K562 (cell line): Measurements from ENCODE around the gene MB21D2. TPM values are rescaled to one million over a fixed set of nuclear protein-coding genes. Genes with fewer than 3 reads are reported as not detected.

Experiments used
- ATAC-seq: fragments of 200-7000 bp; cut with Tn5 transposase; 3 replicates; pipeline ENCODE4 v1.9.1; 2020; ENCODE audit warnings: moderate library complexity
- BruUV-seq: library from RNA; stranded (reverse); fragments of 400-500 nt; replicated peaks from 2 replicates; lab custom pipeline; 2021; lab: Mats Ljungman, UMichigan
- CTCF ChIA-PET: fragments of 300-600 bp; formaldehyde crosslinking; extraction: SDS; loops from one replicate; lab custom pipeline; 2021; ENCODE audit warnings: low intra/inter-chr PET ratio; lab: Yijun Ruan, JAX
- POLR2A ChIA-PET: fragments of 300-600, 350-650 bp; sonication (Branson Sonifier 250); formaldehyde crosslinking; extraction: SDS; loops from one replicate; lab custom pipeline; 2021; ENCODE audit warnings: antibody characterized with exemption, inconsistent platforms; lab: Yijun Ruan, JAX
- DNase-seq, 4 experiments: peaks; one replicate each; pipeline versions ENCODE4 v3.0.0 to v3.0.0-alpha.2; 2011 to 2018; ENCODE audit warnings: low spot score in 3 of 4, mixed read lengths in 3 of 4; ENCODE audit errors: extremely low read depth in 1 of 4
- FAIRE-seq: peaks from 2 replicates; lab custom pipeline; 2011; peaks lifted over from hg19 to GRCh38; lab: Jason Lieb, UNC
- H2AFZ ChIP-seq: 2 replicates; pipeline ENCODE4 v1.6.0; 2011; ENCODE audit warnings: low read depth, low read length, control low read depth, inconsistent platforms
- H3K27ac ChIP-seq: fragments of 200-600 bp; 3 replicates; pipeline ENCODE4 v1.8.0; 2011; ENCODE audit warnings: low read depth, mild to moderate bottlenecking, control low read depth, inconsistent platforms, low read length, moderate library complexity, mixed read lengths; ENCODE audit errors: extremely low read depth
- H3K27me3 ChIP-seq, 2 experiments: fragments of 300-600 bp in 1 of 2; 2 replicates in 1 of 2; 3 replicates in 1 of 2; pipeline versions ENCODE4 v1.6.0 to v1.8.0; 2011; ENCODE audit warnings: inconsistent platforms in 2 of 2, low read length in 2 of 2, mild to moderate bottlenecking in 1 of 2, mixed read lengths in 1 of 2, moderate library complexity in 1 of 2; ENCODE audit not compliant: control insufficient read depth in 2 of 2, insufficient read depth in 2 of 2
- H3K36me3 ChIP-seq: fragments of 300-600 bp; 3 replicates; pipeline ENCODE4 v1.8.0; 2011; ENCODE audit warnings: mild to moderate bottlenecking, low read length, inconsistent platforms; ENCODE audit not compliant: control insufficient read depth, insufficient read depth
- H3K4me1 ChIP-seq, 2 experiments: fragments of 200-600 bp in 1 of 2; replicated peaks in 1 of 2; 2 replicates in 1 of 2; 3 replicates in 1 of 2; pipeline versions ENCODE4 v1.5.1 to v1.8.0; 2011; ENCODE audit warnings: inconsistent platforms in 2 of 2, low read length in 2 of 2, mild to moderate bottlenecking in 1 of 2, mixed read lengths in 1 of 2, moderate library complexity in 1 of 2; ENCODE audit not compliant: control insufficient read depth in 2 of 2, insufficient read depth in 2 of 2
- H3K4me2 ChIP-seq: 2 replicates; pipeline ENCODE4 v1.6.1; 2011; ENCODE audit warnings: low read length, control low read depth, inconsistent platforms, mixed read lengths; ENCODE audit not compliant: insufficient read depth
- H3K4me3 ChIP-seq: fragments of 200-600 bp; sonication (generic), shearing (Covaris generic); 2 replicates; pipeline ENCODE4 v1.5.1; 2016; ENCODE audit warnings: control low read depth, inconsistent platforms
- H3K79me2 ChIP-seq: fragments of 200-600 bp; 3 replicates; pipeline ENCODE4 v1.8.0; 2011; ENCODE audit warnings: low read length, inconsistent platforms; ENCODE audit not compliant: control insufficient read depth, insufficient read depth
- H3K9ac ChIP-seq, 2 experiments: 2 replicates each; pipeline versions ENCODE4 v1.6.0 to v1.6.1; 2011; ENCODE audit warnings: low read depth in 2 of 2, low read length in 2 of 2, control low read depth in 1 of 2, inconsistent platforms in 1 of 2, mild to moderate bottlenecking in 1 of 2, mixed read lengths in 1 of 2; ENCODE audit not compliant: insufficient read depth in 1 of 2
- H3K9me1 ChIP-seq: one replicate; pipeline ENCODE4 v1.6.0; 2011; ENCODE audit warnings: inconsistent platforms, mild to moderate bottlenecking, low read length, moderate library complexity; ENCODE audit not compliant: control insufficient read depth, insufficient read depth
- H3K9me3 ChIP-seq: replicated peaks from 2 replicates; pipeline ENCODE4 v1.5.1; 2011; ENCODE audit warnings: low read depth, low read length, inconsistent platforms; ENCODE audit not compliant: control insufficient read depth, insufficient read depth
- H4K20me1 ChIP-seq: replicated peaks from 2 replicates; pipeline ENCODE4 v1.6.1; 2011; ENCODE audit warnings: low read length, inconsistent platforms, mixed read lengths; ENCODE audit not compliant: control insufficient read depth, insufficient read depth
- BHLHE40 ChIP-seq: IDR thresholded peaks from 2 replicates; pipeline ENCODE4 v1.6.1; 2011; ENCODE audit warnings: low read length, improper control_type of control experiment
- CCNT2 ChIP-seq: IDR thresholded peaks from 2 replicates; pipeline ENCODE4 v1.6.1; 2011; ENCODE audit warnings: borderline replicate concordance, low read depth, mild to moderate bottlenecking, moderate library complexity, mixed read lengths, low read length; ENCODE audit not compliant: insufficient read length; ENCODE audit errors: extremely low read depth
- FOSL1 ChIP-seq: fragments of 200-800 bp; sonication (Bioruptor generic); conservative IDR thresholded peaks from 2 replicates; pipeline ENCODE4 v1.6.1; 2016; ENCODE audit warnings: missing genetic modification characterization, missing compliant biosample characterization
- GMEB1 ChIP-seq: fragments of 250-450 bp; sonication (Bioruptor Pico); IDR thresholded peaks from 2 replicates; pipeline ENCODE4 v1.4.0; 2020; ENCODE audit warnings: mild to moderate bottlenecking
- KAT7 ChIP-seq: sonication (generic); formaldehyde crosslinking; IDR thresholded peaks from 2 replicates; pipeline ENCODE4 v1.8.0; 2022; ENCODE audit warnings: missing genetic modification reagents, mild to moderate bottlenecking, borderline replicate concordance
- KHSRP ChIP-seq: fragments of 450-650 bp; IDR thresholded peaks from 2 replicates; pipeline ENCODE4 v1.6.1; 2017
- MAZ ChIP-seq, 2 experiments: fragments of 450-650 bp in 1 of 2; sonication (generic) in 1 of 2; formaldehyde crosslinking; IDR thresholded peaks in 1 of 2; conservative IDR thresholded peaks in 1 of 2; 2 replicates each; pipeline versions ENCODE4 v1.4.0 to v1.5.0; 2020; ENCODE audit warnings: mild to moderate bottlenecking in 1 of 2, missing genetic modification reagents in 1 of 2
- NCOA6 ChIP-seq: fragments of 450-650 bp; IDR thresholded peaks from 2 replicates; pipeline ENCODE4 v1.6.1; 2017; ENCODE audit warnings: mild to moderate bottlenecking
- NFE2L1 ChIP-seq: fragments of 450-650 bp; IDR thresholded peaks from 2 replicates; pipeline ENCODE4 v1.6.1; 2016; ENCODE audit warnings: missing genetic modification characterization, low read depth, mild to moderate bottlenecking, missing compliant biosample characterization, moderate library complexity, borderline replicate concordance
- RNF219 ChIP-seq: fragments of 250-450 bp; sonication (Bioruptor Pico); IDR thresholded peaks from 2 replicates; pipeline ENCODE4 v1.5.0; 2022; ENCODE audit warnings: mild to moderate bottlenecking
- WHSC1 ChIP-seq: IDR thresholded peaks from one replicate; pipeline ENCODE4 v1.6.1; 2012; ENCODE audit warnings: low read length, control low read depth, inconsistent platforms
- WGBS: fragments of 100-300 bp; shearing (Covaris generic); methylation state at CpG from one replicate; pipeline ENCODE4 v1.1.6; 2016; ENCODE audit warnings: low coverage, mixed read lengths; ENCODE audit not compliant: insufficient coverage; ENCODE audit errors: missing lambda C conversion rate; 5-methylcytosine and 5-hydroxymethylcytosine counted together
- in situ Hi-C: fragments of 300-500 bp; cut with MboI; formaldehyde crosslinking; loops from 4 replicates; pipeline ENCODE4 v1.15.0; 2018; ENCODE audit warnings: inconsistent platforms, mixed read lengths
- intact Hi-C: fragments of 100-400 bp; cut with micrococcal nuclease; formaldehyde crosslinking; loops from 2 replicates; pipeline ENCODE4 v1.14.2; 2022
- polyA plus RNA-seq, 8 experiments: library from polyadenylated mRNA; depleted of rRNA in 4 of 8; stranded (reverse) in 5 of 8; unstranded in 3 of 8; fragments of >200 nt; fragmentation: Nextera tagmentation in 2 of 8; fragmentation: Illumina TruSeq in 1 of 8; extraction: Ambion mirVana in 2 of 8; extraction: Trizol in 1 of 8; gene quantifications; 2 replicates each; pipeline versions ENCODE4 v1.2.1 to v1.2.3, GENCODE V29; 2011 to 2014; ENCODE audit warnings: inconsistent platforms in 1 of 8, missing spikeins in 1 of 8
- total RNA-seq, 7 experiments: library from RNA; depleted of rRNA in 6 of 7; stranded (reverse); fragments of >200 nt in 6 of 7; fragmentation: Illumina TruSeq in 2 of 7; extraction: Trizol in 2 of 7; gene quantifications; 2 replicates each; pipeline versions ENCODE4 v1.2.1 to v1.2.3, GENCODE V29; 2011 to 2021; ENCODE audit warnings: low replicate concordance in 1 of 7
- TF ChIP-seq, protein P1 (sequence below): fragments of 450-650 bp; IDR thresholded peaks from 2 replicates; pipeline ENCODE4 v1.7.1; 2018; ENCODE audit warnings: mild to moderate bottlenecking, low read depth; ENCODE audit not compliant: partially characterized antibody

Gene MB21D2
- total and polyA plus RNA-seq, 9 of the 15 experiments (the other 6 are each of a cell fraction or from before 2014, with no cell fraction given), result 0.01 TPM; not detected in 8

- no peaks in the 10 kb centered on the region for H3K9me1 ChIP-seq
- H3K9ac ChIP-seq, result no peak overlapping the region
- POLR2A ChIA-PET, result no interaction called here
- in situ Hi-C loops (no loop called here), intact Hi-C loops (no loop called here)
- TF ChIP-seq KHSRP (no peak), CCNT2 (no peak), RNF219 (CRISPR knock-in tag) (no peak), NFE2L1 (no peak), BHLHE40 (no peak), KAT7 (CRISPR knock-in tag) (no peak), NCOA6 (no peak), FOSL1 (no peak), MAZ (CRISPR knock-in tag; conservative IDR thresholded peaks at IDR 0.05 in 1 of 2, IDR thresholded peaks at IDR 0.05 in 1 of 2) (no peak), GMEB1 (CRISPR knock-in tag) (no peak), WHSC1 (no peak)
- TF ChIP-seq, protein P1, sequence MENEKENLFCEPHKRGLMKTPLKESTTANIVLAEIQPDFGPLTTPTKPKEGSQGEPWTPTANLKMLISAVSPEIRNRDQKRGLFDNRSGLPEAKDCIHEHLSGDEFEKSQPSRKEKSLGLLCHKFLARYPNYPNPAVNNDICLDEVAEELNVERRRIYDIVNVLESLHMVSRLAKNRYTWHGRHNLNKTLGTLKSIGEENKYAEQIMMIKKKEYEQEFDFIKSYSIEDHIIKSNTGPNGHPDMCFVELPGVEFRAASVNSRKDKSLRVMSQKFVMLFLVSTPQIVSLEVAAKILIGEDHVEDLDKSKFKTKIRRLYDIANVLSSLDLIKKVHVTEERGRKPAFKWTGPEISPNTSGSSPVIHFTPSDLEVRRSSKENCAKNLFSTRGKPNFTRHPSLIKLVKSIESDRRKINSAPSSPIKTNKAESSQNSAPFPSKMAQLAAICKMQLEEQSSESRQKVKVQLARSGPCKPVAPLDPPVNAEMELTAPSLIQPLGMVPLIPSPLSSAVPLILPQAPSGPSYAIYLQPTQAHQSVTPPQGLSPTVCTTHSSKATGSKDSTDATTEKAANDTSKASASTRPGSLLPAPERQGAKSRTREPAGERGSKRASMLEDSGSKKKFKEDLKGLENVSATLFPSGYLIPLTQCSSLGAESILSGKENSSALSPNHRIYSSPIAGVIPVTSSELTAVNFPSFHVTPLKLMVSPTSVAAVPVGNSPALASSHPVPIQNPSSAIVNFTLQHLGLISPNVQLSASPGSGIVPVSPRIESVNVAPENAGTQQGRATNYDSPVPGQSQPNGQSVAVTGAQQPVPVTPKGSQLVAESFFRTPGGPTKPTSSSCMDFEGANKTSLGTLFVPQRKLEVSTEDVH, result no peak
- H3K4me2 ChIP-seq, result no peak overlapping the region
- FAIRE-seq, result no peak
- BruUV-seq, result no TSS peak
- H2AFZ ChIP-seq, result no peak overlapping the region
- H3K9me3 ChIP-seq, result no peaks in the 10 kb centered on the region
- no peaks in the 10 kb centered on the region for H3K79me2 ChIP-seq
- CTCF ChIA-PET, result no interaction called here
- H3K4me3 ChIP-seq, result no peak overlapping the region
- no peak overlapping the region for H3K27ac ChIP-seq
- 3% methylated on average over 5 of the region's 5 CpGs for WGBS
- no peaks in the 10 kb centered on the region for H3K27me3 ChIP-seq
- ATAC-seq, result no peak
- no peaks in the 10 kb centered on the region for H3K36me3 ChIP-seq
- H3K4me1 ChIP-seq, result no peaks in the 10 kb centered on the region
- no peaks in the 10 kb centered on the region for H4K20me1 ChIP-seq
- DNase-seq, result no peak
Observed at GRCh38 chr3:192870822-192871221, 46.8 kb downstream of the MB21D2 start.
